Fibroblast of the aortic adventitia (primary cell): Measurements from ENCODE around the gene TELO2. TPM values are rescaled to one million over a fixed set of nuclear protein-coding genes. Genes with fewer than 3 reads are reported as not detected.

ENCODE experiments used
- DNase-seq: peaks from one replicate; pipeline ENCODE4 v3.0.0-alpha.2; 2010; ENCODE audit warnings: low read depth
- H3K4me3 ChIP-seq: 2 replicates; pipeline ENCODE4 v1.5.1; 2011; ENCODE audit warnings: low read depth, mild to moderate bottlenecking, control low read depth, low read length, moderate library complexity
- total RNA-seq: library from RNA; depleted of rRNA; stranded (reverse); fragments of >200 nt; gene quantifications from 2 replicates; pipeline ENCODE4 v1.2.3, GENCODE V29; 2012; ENCODE audit warnings: low replicate concordance
- TF ChIP-seq, protein P1 (sequence below): IDR thresholded peaks from 2 replicates; pipeline ENCODE4 v1.5.1; 2011; ENCODE audit warnings: mild to moderate bottlenecking, low read length, control low read depth, inconsistent platforms; ENCODE audit not compliant: insufficient read depth

Gene TELO2
- total RNA-seq, 1 donor = 23.5 TPM

DNA sequence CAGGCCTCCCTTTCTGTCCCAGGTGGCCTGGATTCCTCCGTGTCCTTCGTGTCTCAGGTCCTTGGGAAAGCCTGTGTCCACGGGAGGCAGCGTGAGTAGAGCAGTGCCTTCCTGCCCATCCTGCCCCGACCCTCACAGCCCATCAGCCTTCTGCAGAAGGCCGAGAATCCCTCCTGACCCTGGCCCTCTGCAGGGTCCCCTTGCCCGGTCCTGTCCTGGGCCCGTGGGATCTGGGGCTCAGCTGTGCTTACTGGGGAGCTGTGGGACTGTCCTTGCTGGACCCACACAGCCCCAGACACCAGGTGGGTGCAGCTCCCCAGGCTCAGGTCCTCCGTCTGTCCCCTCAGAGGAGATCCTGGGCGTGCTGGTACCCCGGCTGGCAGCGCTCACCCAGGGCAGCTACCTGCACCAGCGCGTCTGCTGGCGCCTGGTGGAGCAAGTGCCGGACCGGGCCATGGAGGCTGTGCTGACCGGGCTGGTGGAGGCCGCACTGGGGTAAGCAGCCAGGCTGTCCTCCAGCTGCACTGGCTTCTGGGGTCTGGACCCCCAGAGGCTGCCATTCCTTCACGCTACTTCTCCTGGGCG is 3.9 kb downstream of the TELO2 start:
- DNase-seq = no peak
- TF ChIP-seq, protein P1, sequence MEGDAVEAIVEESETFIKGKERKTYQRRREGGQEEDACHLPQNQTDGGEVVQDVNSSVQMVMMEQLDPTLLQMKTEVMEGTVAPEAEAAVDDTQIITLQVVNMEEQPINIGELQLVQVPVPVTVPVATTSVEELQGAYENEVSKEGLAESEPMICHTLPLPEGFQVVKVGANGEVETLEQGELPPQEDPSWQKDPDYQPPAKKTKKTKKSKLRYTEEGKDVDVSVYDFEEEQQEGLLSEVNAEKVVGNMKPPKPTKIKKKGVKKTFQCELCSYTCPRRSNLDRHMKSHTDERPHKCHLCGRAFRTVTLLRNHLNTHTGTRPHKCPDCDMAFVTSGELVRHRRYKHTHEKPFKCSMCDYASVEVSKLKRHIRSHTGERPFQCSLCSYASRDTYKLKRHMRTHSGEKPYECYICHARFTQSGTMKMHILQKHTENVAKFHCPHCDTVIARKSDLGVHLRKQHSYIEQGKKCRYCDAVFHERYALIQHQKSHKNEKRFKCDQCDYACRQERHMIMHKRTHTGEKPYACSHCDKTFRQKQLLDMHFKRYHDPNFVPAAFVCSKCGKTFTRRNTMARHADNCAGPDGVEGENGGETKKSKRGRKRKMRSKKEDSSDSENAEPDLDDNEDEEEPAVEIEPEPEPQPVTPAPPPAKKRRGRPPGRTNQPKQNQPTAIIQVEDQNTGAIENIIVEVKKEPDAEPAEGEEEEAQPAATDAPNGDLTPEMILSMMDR = no peak
- no peak overlapping the region for H3K4me3 ChIP-seq

DNA sequence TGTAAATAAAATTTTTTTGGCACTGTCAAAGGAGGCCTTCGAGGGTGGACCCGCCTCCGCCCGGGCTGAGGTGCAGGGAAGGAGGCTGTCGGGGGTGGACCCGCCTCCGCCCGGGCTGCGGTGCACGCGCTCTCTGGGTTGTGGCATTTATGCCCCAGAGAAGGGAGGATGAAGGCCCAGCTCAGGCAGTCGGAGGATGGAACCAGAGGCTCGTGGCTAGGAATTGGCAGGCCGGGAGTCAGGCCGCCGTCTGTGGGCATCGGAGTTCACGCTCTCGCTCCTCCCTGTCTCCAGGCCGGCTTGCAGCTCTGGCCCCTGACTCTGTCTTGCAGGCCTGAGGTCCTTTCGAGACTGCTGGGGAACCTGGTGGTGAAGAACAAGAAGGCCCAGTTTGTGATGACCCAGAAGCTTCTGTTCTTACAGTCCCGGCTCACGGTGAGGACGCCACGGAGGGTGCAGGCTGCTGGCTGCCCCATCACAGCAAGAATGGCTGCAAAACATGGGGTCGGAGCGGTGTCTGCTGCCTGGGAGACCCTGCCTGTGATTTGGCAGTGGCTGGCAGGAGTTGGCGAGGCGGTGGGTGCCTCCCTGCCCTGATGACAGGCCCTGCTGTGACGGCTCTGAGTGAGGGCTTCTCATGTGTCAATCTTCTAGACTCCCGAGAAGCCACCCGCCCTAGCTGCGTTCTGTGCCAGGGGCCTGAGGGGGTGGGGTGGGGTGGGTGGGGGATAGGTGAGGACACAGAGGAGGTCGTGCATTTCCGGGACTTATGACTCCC is 5.9 kb downstream of the TELO2 start:
- H3K4me3 ChIP-seq = no peak overlapping the region
- no peak for DNase-seq
- TF ChIP-seq, protein P1 = no peak

DNA sequence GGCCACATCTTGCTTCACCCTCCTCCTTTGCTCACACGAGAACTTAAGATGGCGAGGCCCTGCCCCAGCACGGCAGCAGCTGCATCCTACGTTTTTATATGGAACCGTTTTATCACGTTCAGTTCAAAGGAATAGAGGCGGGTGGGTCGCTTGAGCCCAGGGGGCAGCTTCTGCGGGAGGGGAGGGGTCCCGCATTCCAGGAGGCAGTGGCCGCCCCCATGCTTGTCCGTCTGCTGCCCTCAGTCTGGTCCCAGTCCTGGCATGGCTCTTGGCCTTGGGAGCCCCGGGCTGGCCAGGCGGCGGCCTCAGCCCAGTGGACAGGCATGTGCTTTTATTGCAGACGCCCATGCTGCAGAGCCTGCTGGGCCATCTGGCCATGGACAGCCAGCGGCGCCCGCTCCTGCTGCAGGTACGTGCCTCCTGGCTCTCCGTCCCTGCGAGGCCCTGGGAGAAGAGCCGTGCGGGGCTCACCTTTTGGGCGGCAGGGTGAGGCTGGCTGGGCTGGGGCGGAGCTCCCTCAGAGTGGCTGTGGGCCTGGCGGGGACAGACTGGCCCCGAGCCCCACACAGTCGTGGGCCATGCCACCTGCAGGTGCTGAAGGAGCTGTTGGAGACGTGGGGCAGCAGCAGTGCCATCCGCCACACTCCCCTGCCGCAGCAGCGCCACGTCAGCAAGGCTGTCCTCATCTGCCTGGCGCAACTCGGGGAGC is 6.8 kb downstream of the TELO2 start:
- DNase-seq = no peak
- H3K4me3 ChIP-seq = no peak overlapping the region
- TF ChIP-seq, protein P1 = no peak

DNA sequence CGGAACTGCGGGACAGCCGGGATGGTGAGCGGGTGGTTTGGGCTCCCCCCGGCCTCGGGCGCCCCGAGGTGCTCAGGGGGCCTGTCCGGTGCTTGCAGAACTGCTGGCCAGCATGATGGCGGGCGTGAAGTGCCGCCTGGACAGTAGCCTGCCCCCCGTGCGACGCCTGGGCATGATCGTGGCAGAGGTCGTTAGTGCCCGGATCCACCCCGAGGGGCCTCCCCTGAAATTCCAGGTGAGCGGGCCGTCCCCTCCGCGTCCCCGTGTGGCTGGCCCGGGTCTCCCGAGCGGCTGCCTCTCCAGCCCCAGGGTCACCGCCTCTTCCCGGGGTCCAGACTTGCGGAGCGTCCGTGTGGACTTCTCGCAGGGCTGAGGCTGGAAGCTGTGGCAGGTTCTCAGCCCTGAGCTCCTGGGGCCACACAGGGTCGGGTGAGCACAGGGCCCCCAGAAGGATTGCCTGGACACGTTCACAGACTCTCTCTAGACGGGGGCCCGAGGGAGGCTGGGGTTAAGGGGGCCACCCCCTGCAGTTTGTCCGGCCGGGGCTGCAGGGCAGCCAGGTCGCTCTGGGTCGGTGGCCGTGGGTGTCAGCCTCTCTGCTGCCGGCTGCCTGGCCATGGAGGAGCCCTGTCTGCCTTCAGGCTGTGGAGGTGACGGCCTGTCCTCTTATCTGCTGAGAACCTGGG is 7.4 kb downstream of the TELO2 start:
- no peak for DNase-seq

DNA sequence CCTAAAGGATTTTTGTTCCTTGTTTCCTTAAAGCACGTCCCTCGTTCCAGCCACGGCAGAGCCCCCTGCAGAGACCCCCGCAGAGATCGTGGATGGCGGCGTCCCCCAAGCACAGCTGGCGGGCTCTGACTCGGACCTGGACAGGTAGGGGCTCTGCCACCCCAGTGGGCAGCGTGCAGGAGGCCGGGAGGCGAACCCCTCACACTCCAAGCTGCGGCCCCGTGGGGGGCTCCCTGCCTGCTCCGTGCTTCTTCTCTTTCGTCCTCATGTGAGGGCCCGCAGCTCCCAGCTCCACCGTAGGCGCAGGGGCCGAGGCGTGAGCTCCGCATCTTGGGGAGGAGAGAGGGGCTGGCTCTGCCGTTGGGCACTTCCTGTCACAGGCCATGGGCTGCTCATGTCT is 8.5 kb downstream of the TELO2 start:
- no peak for DNase-seq
- TF ChIP-seq, protein P1 = no peak
- H3K4me3 ChIP-seq = no peak overlapping the region

More for the DNA sequence above, 7.4 kb downstream of the TELO2 start:
- TF ChIP-seq, protein P1 = no peak
- no peak overlapping the region for H3K4me3 ChIP-seq

DNA sequence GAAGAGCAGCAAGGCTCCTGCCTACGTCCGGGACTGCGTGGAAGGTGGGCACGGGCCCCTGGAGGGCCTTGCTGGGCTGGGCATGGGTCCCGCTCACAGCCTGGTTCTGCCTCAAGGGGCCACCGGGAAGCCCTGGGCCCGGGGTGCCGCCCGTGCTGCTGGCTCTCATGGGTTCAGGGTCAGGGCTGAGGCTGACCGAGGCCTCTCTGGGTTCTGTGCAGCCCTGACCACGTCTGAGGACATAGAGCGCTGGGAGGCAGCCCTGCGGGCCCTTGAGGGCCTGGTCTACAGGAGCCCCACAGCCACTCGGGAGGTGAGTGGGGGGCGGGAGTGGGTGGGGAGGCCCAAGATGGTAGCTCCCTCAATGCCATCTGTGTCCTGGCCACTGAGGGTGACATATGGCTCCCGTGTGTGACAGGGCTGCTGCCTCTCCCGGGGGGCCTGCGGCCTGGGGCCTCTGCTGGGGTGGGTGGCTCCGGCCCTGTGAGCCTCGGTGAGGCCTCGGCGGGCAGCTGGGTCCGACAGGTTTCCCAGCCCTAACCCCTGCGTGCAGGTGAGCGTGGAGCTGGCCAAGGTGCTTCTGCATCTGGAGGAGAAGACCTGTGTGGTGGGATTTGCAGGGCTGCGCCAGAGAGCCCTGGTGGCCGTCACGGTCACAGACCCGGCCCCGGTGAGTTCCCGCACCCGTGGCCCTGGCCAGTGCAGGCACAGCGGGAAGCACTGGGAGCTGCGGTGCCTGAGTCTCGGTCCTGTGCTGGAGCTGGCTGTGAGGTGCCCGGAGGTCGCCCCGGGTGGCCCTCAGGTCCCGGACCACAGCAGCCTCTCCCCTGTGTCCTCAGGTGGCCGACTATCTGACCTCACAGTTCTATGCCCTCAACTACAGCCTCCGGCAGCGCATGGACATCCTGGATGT is 9.2 kb downstream of the TELO2 start:
- TF ChIP-seq, protein P1 = no peak
- no peak overlapping the region for H3K4me3 ChIP-seq

More for the DNA sequence above, 9.2 kb downstream of the TELO2 start:
- no peak for DNase-seq
